Activated T-cell treated with anti-CD3 and anti-CD28 coated beads for 1 hour (primary cell): ENCODE data around the gene MYO15A.

Source experiments
- DNase-seq: peaks from one replicate; pipeline ENCODE4 v3.0.0-alpha.2; 2020; ENCODE audit warnings: low read depth

MYO15A gene

GRCh38 chr17:18159551-18160120 lies 51.1 kb downstream of the MYO15A start:
- no peak for DNase-seq

- DNase-seq: no peak
Measured at GRCh38 chr17:18160128-18160856, 51.7 kb downstream of the MYO15A start.

GRCh38 chr17:18161207-18162145 lies 52.9 kb downstream of the MYO15A start:
- no peak for DNase-seq

GRCh38 chr17:18163547-18163946 lies 55.0 kb downstream of the MYO15A start:
- DNase-seq: no peak

GRCh38 chr17:18166894-18167293 lies 58.3 kb downstream of the MYO15A start:
- no peak for DNase-seq

- no peak for DNase-seq
Measured at GRCh38 chr17:18167421-18167820, 58.9 kb downstream of the MYO15A start.

GRCh38 chr17:18172531-18173278 lies 64.1 kb downstream of the MYO15A start:
- DNase-seq: no peak

- no peak for DNase-seq
Measured at GRCh38 chr17:18173740-18174139, 65.2 kb downstream of the MYO15A start.

- no peak for DNase-seq
Measured at GRCh38 chr17:18176176-18176575, 67.6 kb downstream of the MYO15A start.

- no peak for DNase-seq
Measured at GRCh38 chr17:18177133-18177532, 68.6 kb downstream of the MYO15A start.

GRCh38 chr17:18177722-18178121 lies 69.2 kb downstream of the MYO15A start:
- DNase-seq: no peak

- DNase-seq: no peak
Measured at GRCh38 chr17:18179196-18179595, 70.6 kb downstream of the MYO15A start.

GRCh38 chr17:18179804-18180203 lies 71.2 kb downstream of the MYO15A start:
- no peak for DNase-seq

- no peak for DNase-seq
Measured at GRCh38 chr17:18181358-18181757, 72.8 kb downstream of the MYO15A start.

- DNase-seq: no peak
Measured at GRCh38 chr17:18182110-18182977, 73.8 kb downstream of the MYO15A start.

- peak; percentile 71 for DNase-seq
Measured at GRCh38 chr17:18182978-18183333, 74.4 kb downstream of the MYO15A start.

- DNase-seq: peak; percentile 96
Measured at GRCh38 chr17:18183334-18184142, 75.0 kb downstream of the MYO15A start, which contains the start of gene ALKBH5. Gene ALKBH5 (plus strand): TSS chr17:18183828. CDS start chr17:18184244, 416 bp downstream.

- peak; percentile 51 for DNase-seq
Measured at GRCh38 chr17:18184143-18185031, 75.8 kb downstream of the MYO15A start.

GRCh38 chr17:18185391-18185790 lies 76.8 kb downstream of the MYO15A start:
- DNase-seq: no peak
